HG03520 (cell line): ENCODE measurements around the gene DYNLRB2.

Experiments
- ATAC-seq: cut with Tn5 transposase; IDR thresholded peaks from one replicate; pipeline ENCODE4 v1.9.1; 2021; ENCODE audit warnings: mild to moderate bottlenecking, moderate library complexity; ENCODE audit not compliant: unreplicated experiment

Gene DYNLRB2

DNA sequence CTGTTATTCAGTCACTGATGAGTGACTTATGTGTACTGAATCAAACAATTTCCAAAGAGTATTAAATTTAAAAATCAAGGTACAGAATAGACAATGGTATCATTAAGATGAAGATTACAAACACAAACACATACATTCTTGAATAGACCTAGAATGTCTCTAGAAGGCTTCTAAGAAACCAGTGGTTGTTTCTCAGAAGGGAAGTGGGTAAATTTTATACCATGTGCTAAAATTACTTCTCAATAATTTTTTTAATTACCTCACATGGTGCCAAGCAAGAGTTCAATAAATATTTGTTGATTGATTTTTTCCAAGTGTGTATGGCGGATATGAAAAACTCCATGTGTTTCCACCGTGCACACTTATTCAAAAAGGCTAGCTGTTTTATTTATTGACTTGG is 6.4 kb downstream of the DYNLRB2 start:
- no peak for ATAC-seq

DNA sequence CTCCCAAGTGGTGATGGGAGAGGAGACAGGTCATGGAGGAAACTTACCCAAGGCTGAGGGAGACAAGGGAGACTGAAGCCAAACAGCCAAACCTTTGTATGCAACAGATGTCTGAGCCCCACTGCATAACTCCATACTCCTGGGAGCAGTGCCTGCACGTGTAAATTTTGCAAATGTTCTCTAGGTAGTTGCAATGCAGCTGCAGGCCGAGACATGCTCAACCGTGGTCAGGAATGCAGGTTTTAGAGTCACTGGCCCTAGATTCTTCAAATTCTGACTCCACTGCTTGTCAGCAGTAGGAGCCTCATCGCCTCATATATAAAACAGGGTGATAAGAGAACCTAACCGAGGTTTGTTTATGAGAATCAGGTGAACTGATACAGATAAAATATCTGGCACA is 11.5 kb downstream of the DYNLRB2 start:
- no peak for ATAC-seq

DNA sequence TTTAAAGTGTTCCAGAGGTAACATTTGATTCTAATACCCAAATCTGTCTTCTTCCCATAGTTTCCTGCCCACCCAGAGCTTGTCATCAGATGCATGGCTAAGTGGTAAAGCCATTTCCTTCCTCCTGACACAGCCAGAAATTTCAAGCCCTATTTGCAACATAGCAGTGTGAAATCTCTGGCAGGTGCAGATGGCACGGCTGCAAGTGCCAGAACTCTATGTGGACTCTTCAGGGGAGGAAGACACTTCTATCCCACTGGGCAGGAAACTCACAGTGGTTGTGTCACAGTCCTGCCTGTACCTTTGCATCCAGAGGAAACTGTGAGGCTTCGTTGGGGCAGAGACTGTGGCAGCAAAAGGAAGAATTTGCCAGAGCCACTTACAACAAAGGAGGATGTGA is 13.2 kb downstream of the DYNLRB2 start:
- ATAC-seq = no peak

DNA sequence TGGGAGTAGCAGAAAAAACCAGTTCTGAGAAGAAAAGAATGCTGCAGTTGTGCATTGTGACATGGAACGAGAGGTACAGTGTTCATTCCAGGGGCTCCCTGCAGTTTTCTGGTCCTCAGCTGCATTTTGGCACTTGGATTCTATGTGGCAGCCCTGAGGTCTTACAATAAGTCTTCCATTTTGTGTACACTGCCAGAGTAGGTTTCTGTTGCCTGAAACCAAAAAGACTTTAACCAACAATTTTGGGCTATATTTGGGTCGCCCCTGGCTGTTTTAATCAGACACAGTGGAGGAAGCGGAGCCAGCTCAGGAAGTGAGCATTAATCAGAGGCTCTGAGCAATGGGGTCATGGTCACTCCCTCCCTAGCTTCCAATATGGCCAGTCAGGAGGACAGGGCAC is 15.7 kb downstream of the DYNLRB2 start:
- no peak for ATAC-seq

DNA sequence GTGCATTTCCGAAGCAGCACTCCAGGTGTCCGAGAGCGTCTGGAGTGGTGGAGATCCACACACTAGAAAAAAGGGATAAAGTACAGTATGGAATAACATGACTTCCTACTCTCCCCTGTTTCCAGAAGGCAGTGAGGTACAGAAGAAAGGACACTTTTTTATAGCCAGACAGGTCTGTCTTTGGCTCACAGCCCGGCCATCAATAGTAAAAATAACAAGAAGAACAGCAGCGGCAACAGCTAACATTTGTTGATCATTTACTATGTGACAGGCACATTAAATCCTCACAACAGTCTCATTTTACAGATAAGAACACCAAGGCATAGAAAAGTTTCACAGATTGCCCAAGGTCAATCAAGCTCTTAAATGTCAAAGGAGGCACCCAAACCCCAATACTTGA is 16.2 kb downstream of the DYNLRB2 start:
- ATAC-seq = no peak

DNA sequence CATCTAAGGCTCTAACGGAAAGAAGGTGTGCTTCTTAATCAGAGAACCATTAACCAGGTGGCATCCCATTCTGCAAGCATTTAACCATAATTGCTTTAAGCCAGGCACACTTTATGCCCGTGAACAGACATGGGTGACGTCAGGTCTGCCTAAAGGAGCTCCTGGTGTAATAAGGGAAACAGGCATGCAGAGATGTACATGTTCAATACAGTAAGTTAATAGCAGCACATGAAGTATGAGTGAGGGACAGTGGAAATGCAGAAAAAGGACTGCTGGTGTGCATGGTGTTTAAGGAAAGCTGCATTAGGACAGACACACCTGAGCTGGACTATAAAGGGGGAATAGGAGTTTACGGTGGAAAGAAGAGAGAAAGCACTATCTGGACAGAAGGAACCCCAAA is 18.6 kb downstream of the DYNLRB2 start:
- no peak for ATAC-seq

DNA sequence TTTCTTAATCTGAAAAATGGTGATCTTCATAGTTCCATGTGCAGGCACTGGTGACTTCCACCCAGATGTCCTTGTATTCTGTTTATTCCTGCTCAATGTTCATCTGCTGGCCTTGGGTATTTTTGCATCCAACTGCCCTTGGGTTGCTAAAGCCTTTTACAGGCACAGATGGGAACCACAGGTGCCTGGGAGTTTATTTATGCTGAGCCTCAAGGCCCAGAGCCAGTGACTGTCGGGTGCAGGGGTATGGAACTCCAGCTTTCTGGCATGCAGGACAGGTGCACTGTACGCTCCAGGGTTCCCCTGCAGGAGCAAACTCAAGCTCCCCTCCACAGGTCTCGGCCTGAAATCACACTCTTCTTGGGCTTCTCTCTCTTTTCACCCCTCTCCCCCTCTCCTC is 22.3 kb downstream of the DYNLRB2 start:
- no peak for ATAC-seq

DNA sequence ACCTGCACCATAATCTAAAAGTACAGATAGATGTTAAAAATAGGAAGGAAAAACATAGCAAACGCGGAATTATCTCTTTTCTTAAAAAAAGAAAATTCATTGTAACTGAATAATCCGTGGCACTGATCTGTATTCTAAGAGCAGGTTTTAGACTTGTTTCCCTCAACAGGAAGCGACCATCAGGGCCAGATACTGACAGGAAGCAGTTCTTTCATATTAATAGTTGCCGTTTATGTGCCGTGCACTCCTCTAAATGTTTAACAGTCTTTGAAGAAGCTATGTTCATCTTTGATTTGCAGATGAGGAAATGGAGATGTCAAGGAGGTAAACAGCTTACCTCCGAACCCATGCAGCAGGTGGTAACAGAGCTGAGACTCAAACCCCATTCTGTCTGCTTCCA is 23.6 kb downstream of the DYNLRB2 start:
- no peak for ATAC-seq

DNA sequence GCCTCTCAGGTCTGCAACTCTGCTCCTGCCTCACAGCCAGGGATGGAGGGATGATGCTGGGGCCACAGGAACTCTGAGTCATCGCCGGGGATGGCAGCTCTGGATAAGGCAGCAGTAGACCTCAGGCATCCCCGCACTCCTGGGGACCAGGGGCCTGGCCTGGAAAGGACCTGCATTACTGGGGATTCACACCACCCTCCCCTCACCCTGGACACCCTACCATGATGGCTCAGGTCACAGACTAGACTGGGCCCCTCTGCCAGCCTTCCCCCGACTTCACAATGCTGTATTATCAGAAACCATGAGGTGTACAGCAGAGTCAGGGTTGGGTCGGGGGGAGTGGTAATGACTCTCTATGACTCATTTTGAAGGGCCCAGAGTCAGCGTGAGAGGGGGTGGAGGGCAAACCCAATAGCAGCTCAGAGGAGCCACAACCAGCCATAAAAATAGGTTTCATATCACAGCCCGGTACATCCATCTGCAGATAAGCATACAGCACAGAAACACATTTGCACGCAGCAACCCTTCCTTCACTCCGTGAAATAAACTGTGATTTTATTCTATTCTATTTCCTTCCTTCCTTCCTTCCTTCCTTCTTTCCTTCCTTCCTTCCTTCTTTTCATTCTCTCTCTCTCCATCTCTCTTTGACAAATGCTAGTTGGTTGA is 28.8 kb downstream of the DYNLRB2 start:
- peak; percentile 82 for ATAC-seq

DNA sequence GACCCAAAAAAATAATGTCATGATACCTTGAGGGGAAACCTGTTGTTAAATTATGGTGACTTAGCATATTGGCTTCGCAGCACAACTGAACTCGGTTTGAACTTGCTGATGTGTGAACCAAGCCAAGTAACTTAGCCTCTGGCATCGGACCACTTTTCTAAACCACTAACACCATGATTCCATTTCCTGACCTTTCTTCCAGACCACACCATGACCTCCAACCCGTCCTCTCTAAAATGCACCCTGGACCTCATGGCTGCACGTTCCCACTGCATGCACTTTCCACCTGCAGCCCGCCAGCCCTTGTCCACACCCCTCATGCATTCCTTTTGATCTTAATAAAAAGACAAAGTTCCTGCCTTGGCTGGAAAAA is 29.3 kb downstream of the DYNLRB2 start:
- ATAC-seq = no peak

DNA sequence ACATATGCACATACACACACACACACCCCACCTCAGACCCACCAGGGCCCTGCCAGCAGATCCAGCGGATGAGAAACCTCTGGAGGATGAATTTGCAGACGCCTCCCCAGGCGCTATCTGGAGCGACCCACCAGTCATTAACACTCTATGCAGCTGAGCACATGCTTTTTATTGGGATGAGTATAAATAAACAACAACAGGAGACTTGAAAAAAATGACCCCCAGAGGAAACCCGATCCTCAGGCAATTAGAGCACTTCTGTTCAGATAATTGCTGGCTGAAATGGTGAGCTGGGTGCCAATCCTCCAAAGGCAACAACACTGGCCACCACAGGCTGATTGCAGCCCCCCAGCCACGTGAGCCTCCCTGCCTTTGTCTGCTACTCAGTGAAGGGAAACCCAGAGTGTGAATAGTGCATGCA is 32.9 kb downstream of the DYNLRB2 start:
- no peak for ATAC-seq

DNA sequence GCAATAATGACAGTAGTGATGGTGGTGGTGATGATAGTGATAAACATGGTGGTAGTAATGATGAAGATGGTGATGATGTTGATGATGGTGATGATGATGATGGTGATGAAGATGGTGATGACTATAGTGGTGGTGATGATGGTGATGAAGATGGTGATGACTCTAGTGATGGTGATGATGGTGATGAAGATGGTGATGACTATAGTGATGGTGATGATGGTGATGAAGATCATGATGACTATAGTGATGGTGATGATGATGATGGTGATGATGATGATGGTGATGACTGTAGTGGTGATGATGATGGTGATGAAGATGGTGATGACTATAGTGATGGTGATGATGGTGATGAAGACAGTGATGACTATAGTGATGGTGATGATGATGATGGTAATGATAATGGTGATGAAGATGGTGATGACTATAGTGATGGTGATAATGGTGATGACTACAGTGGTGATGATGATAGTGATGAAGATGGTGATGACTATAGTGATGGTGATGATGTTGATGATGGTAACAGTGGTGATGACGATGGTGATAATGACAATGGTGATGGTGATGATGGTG is 35.6 kb downstream of the DYNLRB2 start:
- ATAC-seq = no peak

DNA sequence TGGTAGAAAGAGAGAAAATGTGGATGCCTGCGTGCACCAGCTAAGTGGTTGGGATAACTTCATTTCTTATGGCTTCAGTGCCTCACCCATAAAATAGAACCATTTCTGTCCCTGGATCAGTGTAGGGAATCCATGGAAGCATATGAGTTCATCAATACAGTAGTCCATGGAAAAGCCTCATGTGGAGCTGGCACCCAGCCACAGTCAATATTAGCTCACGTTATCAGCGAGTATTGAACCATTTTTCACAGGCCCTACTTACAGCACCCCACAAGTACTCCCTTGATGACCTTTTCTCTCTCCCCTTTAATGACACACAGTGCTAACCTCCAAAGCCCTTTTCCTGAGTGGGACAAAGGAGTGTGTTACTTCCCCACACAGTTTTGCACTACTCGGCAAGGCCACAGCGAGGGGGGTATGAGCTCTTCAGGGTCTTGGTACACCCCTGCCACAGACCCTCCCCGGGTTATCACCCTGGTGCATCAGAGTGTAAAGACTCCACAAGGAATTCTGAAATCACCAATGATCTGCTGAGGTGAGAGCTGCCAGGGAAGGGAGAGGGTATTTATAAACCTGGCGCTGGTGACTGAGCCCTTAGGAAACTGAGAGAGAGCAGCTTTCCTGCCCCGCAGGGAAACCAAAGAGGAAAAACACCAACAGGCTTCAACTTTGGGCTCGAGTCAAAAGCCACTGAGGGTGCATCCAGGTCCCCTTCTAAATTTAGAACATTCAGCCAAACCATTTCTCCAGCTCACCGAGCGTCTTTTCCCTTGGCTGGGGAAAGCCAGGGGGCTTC is 36.9 kb downstream of the DYNLRB2 start:
- no peak for ATAC-seq

DNA sequence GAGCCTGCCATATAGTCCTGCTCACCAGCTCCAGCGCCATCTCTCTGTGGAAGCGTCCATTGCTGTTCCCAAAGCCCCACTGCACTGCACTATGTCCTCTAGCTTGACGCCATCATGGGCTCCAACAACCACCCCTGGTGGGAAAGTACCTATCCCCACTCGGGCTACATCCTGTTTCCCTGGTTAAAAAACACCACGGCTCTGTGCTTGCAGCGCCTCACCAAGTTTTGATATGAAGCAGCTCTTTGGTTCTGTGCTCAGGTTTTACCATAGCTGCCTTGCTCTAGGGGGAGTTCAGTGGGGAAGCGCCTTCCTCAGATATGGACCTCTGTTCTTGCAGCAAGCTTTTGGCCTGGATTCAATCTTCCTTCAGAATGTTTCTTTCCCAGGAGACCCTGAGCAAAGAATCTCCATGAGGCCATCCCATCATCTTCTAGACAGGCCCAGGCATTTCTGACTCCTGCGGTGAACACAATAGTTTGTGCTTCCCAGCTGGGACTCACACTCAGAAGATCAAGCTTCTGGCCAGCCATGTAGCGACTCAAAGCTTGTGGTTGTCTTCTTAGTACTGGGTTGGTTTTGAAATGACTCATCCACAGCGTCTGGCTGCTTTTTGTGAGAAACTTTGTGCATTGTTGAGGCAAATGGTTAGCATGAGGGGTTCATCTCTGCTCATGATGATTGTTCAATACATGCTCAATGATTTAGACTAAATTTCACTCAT is 39.5 kb downstream of the DYNLRB2 start:
- peak; percentile 87 for ATAC-seq

DNA sequence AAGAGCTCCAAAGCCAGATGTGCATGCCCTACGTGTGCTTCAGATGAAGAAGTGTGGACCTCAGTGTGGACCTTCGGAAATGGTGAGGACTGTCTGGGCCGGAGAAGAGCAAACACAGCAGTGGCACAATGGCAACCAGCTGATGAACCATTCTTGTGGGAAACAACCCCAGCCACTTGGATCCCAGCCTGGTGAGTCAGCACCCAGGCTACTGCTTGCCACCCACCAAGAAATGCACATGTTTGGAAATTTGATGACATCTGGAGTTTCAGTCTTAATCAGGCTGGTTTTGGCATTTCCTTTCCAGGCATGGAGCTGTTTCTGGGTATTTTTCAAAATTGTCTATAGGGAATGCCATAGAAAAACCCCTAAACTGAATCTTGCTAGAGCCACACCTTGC is 42.7 kb downstream of the DYNLRB2 start:
- no peak for ATAC-seq

DNA sequence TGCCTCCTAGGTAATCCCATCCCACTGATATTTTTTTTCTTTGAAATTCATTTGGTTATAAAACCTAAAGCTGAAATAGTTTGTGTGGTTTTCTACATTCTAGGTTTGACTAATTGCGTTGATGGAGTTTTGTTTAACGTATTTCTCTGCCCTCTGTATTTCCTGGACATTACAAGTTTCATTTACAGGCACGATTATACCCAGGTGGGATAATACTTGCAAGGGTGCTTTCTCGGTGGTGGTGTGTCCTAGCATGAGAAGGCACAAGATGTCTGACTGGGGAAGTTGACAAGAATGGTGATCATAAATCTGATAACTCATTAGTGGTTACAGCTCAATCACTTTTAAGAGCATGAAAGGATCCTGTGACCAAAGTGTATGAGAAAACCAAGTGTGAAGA is 45.0 kb downstream of the DYNLRB2 start:
- peak; percentile 45 for ATAC-seq

DNA sequence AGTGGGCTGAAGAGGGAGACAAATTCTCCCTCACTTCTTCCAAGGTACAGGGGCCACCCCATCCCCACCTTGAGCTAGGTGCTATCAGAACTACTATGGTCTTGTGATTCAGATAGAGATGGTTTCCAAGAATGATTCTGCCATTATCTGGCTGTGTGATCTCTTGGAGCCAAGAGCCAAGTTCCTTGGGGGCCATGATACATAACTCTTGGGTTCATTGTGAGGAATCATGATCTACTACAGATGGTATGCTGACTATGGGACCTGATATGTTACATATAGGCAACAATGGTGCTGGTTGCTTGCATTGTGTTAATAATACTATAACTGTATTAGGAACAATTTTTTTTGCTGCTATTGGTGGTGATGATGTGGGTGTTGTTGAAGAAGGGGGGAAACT is 45.7 kb downstream of the DYNLRB2 start:
- no peak for ATAC-seq

DNA sequence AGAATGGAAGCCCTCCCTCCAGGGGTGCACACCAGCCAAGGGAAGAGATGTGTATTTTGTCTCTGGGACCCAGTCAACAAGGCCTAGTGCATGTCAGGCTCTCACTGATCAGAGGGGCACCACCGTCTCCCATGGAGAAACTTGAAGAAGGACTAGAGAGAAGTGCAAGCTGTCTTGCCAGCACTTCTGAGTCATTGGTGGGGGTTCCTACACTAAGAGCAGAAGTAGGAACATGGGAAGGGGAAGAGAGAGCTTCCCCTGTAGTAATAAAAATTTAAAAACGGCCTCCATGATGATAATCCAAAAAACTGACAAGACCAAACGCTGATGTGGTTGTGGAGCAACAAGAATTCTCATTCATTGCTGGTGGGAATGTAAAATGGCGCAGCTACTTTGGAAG is 46.3 kb downstream of the DYNLRB2 start:
- ATAC-seq = no peak

DNA sequence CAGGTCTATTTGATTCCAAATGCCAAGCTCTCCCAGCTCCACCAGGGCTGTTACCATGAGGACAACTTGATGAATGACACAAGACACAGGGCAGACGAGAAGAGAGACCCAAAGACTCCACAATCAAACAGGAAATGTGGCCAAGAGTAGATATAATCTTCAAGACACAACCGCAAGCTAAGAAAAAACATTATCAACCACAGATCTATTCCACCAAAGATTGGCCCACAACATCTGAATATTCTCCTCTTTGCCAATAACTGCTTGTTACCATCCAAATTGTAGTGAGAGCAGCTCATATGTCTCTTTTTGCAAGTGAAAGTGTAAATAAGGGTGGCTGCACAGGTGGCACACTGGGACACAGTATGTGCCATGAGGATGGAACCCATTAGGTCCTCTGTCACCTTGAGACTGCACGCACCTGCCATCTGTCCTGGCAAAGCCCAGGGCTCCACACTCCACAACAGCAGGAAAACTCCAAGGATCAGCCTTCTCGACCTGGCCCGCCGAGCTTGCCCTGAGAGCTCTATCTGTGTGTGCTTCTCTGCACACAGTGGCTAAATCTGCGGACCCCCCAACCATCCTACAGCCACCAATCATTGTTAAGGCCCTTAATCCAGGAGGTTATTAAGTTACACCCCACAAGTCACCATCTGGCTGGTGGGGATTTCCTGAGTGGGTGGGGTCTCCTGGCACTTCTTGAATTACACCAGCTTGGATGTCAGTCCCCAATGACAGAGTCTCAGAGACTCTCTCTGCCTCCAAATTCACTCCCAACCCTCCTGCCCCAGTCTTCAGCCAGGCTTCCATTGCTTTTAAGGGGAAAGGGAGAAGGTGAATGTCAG is 50.5 kb downstream of the DYNLRB2 start:
- ATAC-seq = no peak

DNA sequence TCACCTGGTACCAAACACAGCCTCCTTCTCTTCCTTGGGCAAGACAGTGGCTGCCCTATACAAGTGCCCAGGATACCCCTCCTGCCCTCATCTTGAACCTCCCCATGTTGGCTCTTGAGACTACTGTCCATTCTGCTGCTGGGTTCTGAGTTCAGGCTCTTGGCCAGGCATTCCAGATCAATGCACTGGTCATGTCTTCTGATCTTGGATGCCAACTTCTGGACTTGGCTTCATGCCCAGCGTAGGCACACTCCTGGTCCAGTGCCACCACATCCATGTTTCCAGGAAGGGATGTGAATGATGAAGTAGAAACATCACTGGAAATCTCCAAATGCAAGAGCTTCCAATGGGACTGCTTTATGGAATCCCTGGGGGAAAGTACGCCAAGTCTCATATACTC is 51.5 kb downstream of the DYNLRB2 start:
- no peak for ATAC-seq

DNA sequence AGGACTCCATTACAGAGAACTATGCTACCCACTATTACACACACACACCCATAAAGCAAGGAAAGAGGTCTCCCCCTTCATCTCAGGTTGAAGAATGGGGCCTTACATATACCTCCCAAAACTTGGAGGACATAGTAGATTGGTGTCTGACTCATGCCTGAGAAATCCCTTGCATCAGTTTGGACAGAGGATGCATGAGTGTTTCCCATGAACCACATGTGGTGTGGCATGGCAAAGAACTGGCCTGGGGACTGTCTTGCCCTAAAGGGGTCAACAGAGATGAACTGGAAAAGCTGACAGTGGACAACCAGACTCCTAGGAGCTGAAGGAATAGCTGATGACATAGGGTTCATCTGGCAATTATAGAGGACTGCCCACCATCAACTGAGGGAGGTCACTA is 54.0 kb downstream of the DYNLRB2 start:
- ATAC-seq = no peak
